GM12878 (cell line): ENCODE measurements around the gene TMEM11. TPM values are rescaled to one million over a fixed set of nuclear protein-coding genes. Genes with fewer than 3 reads are reported as not detected.

Experiments
- ATAC-seq: fragments of 200-7000 bp; cut with Tn5 transposase; 3 replicates; pipeline ENCODE4 v1.9.1; 2020; ENCODE audit warnings: mild to moderate bottlenecking, moderate library complexity
- BruUV-seq: library from RNA; stranded (reverse); fragments of 400-500 nt; replicated peaks from 2 replicates; lab custom pipeline; 2021; lab: Mats Ljungman, UMichigan
- CTCF ChIA-PET: fragments of 300-600 bp; sonication (Branson Sonifier 250); formaldehyde crosslinking; extraction: SDS; loops from one replicate; lab custom pipeline; 2021; ENCODE audit warnings: inconsistent platforms; lab: Yijun Ruan, JAX
- POLR2A ChIA-PET: fragments of 350-600 bp; formaldehyde crosslinking; extraction: SDS; loops from one replicate; lab custom pipeline; 2021; ENCODE audit warnings: inconsistent platforms; lab: Charles Lee
- RAD21 ChIA-PET: fragments of 300-600 bp; sonication (Branson Sonifier 250); formaldehyde crosslinking; loops from one replicate; lab custom pipeline; 2023; ENCODE audit warnings: antibody characterized with exemption; ENCODE audit not compliant: unreplicated experiment; lab: Charles Lee
- SMC1A ChIA-PET: fragments of 300-600 bp; sonication (Branson Sonifier 250); formaldehyde crosslinking; loops from one replicate; lab custom pipeline; 2023; ENCODE audit not compliant: unreplicated experiment, uncharacterized antibody; lab: Charles Lee
- DNase-seq: peaks from one replicate; pipeline ENCODE4 v3.0.0-alpha.2; 2011; ENCODE audit warnings: low read depth, low spot score
- FAIRE-seq: peaks from 3 replicates; lab custom pipeline; 2011; peaks lifted over from hg19 to GRCh38; lab: Jason Lieb, UNC
- H2AFZ ChIP-seq: 2 replicates; pipeline ENCODE4 v1.6.0; 2011; ENCODE audit warnings: low read depth, low read length, control low read depth; ENCODE audit not compliant: control insufficient read depth
- H3K27ac ChIP-seq: 2 replicates; pipeline ENCODE4 v1.5.1; 2011; ENCODE audit warnings: control low read depth; ENCODE audit not compliant: control insufficient read depth, insufficient read depth
- H3K27me3 ChIP-seq, 2 experiments: replicated peaks in 1 of 2; 2 replicates each; pipeline versions ENCODE4 v1.6.0 to v1.6.1; 2011; ENCODE audit warnings: low read length in 1 of 2; ENCODE audit not compliant: control insufficient read depth in 2 of 2, insufficient read depth in 2 of 2
- H3K36me3 ChIP-seq, 2 experiments: 2 replicates each; pipeline ENCODE4 v1.5.1; 2011; ENCODE audit warnings: low read length in 1 of 2; ENCODE audit not compliant: control insufficient read depth in 2 of 2, insufficient read depth in 2 of 2
- H3K4me1 ChIP-seq: 2 replicates; pipeline ENCODE4 v1.6.1; 2011; ENCODE audit warnings: mild to moderate bottlenecking, low read length, moderate library complexity, mixed read lengths; ENCODE audit not compliant: control insufficient read depth, insufficient read depth
- H3K4me2 ChIP-seq: 2 replicates; pipeline ENCODE4 v1.6.0; 2011; ENCODE audit warnings: control low read depth; ENCODE audit not compliant: control insufficient read depth, insufficient read depth
- H3K4me3 ChIP-seq: fragments of 200-600 bp; sonication (generic); 2 replicates; pipeline ENCODE4 v1.5.1; 2016
- H3K79me2 ChIP-seq: 2 replicates; pipeline ENCODE4 v1.6.0; 2011; ENCODE audit warnings: low read length; ENCODE audit not compliant: control insufficient read depth, insufficient read depth
- H3K9ac ChIP-seq: 2 replicates; pipeline ENCODE4 v1.8.0; 2011; ENCODE audit warnings: low read length, control low read depth, mixed read lengths; ENCODE audit not compliant: control insufficient read depth, insufficient read depth
- H3K9me3 ChIP-seq: replicated peaks from 3 replicates; pipeline ENCODE4 v1.5.1; 2011; ENCODE audit warnings: mild to moderate bottlenecking, low read length; ENCODE audit not compliant: control insufficient read depth, insufficient read depth
- H4K20me1 ChIP-seq: 2 replicates; pipeline ENCODE4 v1.6.0; 2011; ENCODE audit not compliant: control insufficient read depth, insufficient read depth
- CREB1 ChIP-seq: IDR thresholded peaks from 2 replicates; pipeline ENCODE4 v1.6.1; 2012; ENCODE audit warnings: low read depth, mild to moderate bottlenecking, inconsistent platforms
- GATAD2B ChIP-seq: fragments of 450-650 bp; conservative IDR thresholded peaks from 2 replicates; pipeline ENCODE4 v1.6.1; 2017; ENCODE audit warnings: low read depth, mild to moderate bottlenecking, moderate library complexity
- MYC ChIP-seq: IDR thresholded peaks from 2 replicates; pipeline ENCODE4 v1.6.1; 2011; ENCODE audit warnings: mild to moderate bottlenecking, low read length, moderate library complexity, inconsistent platforms; ENCODE audit not compliant: insufficient read depth, insufficient replicate concordance, insufficient read length, severe bottlenecking
- NR2F1 ChIP-seq: fragments of 450-650 bp; conservative IDR thresholded peaks from 2 replicates; pipeline ENCODE4 v1.6.1; 2017; ENCODE audit warnings: mild to moderate bottlenecking
- PAX8 ChIP-seq: fragments of 450-650 bp; IDR thresholded peaks from 2 replicates; pipeline ENCODE4 v1.6.1; 2017; ENCODE audit warnings: mild to moderate bottlenecking, moderate library complexity
- POLR2AphosphoS2 ChIP-seq: IDR thresholded peaks from 2 replicates; pipeline ENCODE4 v1.6.1; 2011; ENCODE audit warnings: low read depth, mild to moderate bottlenecking, low read length, improper control_type of control experiment, moderate library complexity
- SIN3A ChIP-seq: IDR thresholded peaks from 2 replicates; pipeline ENCODE4 v1.6.1; 2012; ENCODE audit warnings: low read depth, low read length, improper control_type of control experiment
- SRF ChIP-seq, 2 experiments: IDR thresholded peaks; 2 replicates each; pipeline ENCODE4 v1.6.1; 2011; ENCODE audit warnings: low read depth in 2 of 2, low read length in 2 of 2, mild to moderate bottlenecking in 1 of 2, moderate library complexity in 1 of 2
- TCF12 ChIP-seq: IDR thresholded peaks from 2 replicates; pipeline ENCODE4 v1.6.1; 2011; ENCODE audit warnings: low read depth, mild to moderate bottlenecking, low read length
- YBX1 ChIP-seq: fragments of 450-650 bp; IDR thresholded peaks from 2 replicates; pipeline ENCODE4 v1.6.1; 2016; ENCODE audit warnings: antibody characterized with exemption
- ZBTB11 ChIP-seq: fragments of 450-650 bp; formaldehyde crosslinking; IDR thresholded peaks from 2 replicates; pipeline ENCODE4 v1.5.0; 2022; ENCODE audit warnings: mild to moderate bottlenecking, missing genetic modification characterization
- ZNF217 ChIP-seq: fragments of 450-650 bp; IDR thresholded peaks from 2 replicates; pipeline ENCODE4 v1.6.1; 2017; ENCODE audit warnings: antibody characterized with exemption, mild to moderate bottlenecking
- WGBS: methylation state at CpG from one replicate; pipeline ENCODE4 v1.1.6; 2016; ENCODE audit warnings: low lambda C conversion rate; ENCODE audit not compliant: insufficient replicate concordance, insufficient coverage; ENCODE audit errors: missing lambda C conversion rate; 5-methylcytosine and 5-hydroxymethylcytosine counted together
- in situ Hi-C: fragments of 300-500 bp; cut with MboI; formaldehyde crosslinking; loops from 9 replicates; pipeline ENCODE4 v1.14.3; 2018; ENCODE audit warnings: mixed read lengths
- intact Hi-C: fragments of 100-400 bp; cut with micrococcal nuclease; formaldehyde crosslinking; loops from one replicate; pipeline ENCODE4 v1.14.2; 2022; ENCODE audit not compliant: unreplicated experiment
- polyA plus RNA-seq, 11 experiments: library from polyadenylated mRNA; depleted of rRNA in 4 of 11; unstranded in 6 of 11; stranded (reverse) in 5 of 11; fragments of >200 nt; fragmentation: Nextera tagmentation in 4 of 11; fragmentation: Illumina TruSeq in 1 of 11; extraction: Ambion mirVana in 4 of 11; extraction: Trizol in 1 of 11; gene quantifications; 1 replicate in 1 of 11; 2 replicates in 10 of 11; pipeline versions ENCODE4 v1.2.1 to v1.2.3, GENCODE V29; 2011 to 2016; ENCODE audit warnings: inconsistent platforms in 2 of 11, missing spikeins in 2 of 11, low read depth in 1 of 11
- total RNA-seq, 4 experiments: library from RNA; depleted of rRNA in 3 of 4; stranded (reverse); fragments of >200 nt in 3 of 4; fragmentation: Illumina TruSeq in 1 of 4; extraction: Trizol in 1 of 4; gene quantifications; 2 replicates each; pipeline versions ENCODE4 v1.2.1 to v1.2.3, GENCODE V29; 2013 to 2021

The TMEM11 gene
- total and polyA plus RNA-seq, 10 of the 15 experiments (the other 5 are each of a cell fraction or from before 2014, with no cell fraction given) = 14.4 to 63.4 (median 27.2) TPM

DNA sequence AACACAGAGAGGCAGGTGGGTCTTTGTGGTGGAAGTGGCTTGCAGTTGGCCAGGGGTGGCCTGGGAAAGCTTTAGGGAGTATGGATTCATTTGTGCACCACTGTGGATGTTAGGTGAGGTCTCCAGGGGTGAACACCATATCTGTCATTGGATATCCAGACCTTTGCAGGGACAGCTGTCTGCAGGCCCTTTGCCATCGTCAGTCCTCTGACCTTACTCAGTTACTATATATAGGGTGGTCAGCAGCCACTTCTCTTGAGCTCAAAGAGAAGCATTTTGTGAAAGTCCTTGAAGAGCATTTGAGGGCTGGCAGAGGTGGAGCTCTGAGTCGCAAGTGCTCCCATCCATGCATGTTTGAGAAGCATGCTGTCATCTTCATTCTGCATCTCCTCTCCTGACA lies 40.4 kb downstream of the TMEM11 start:
- Histone ChIP-seq H3K9ac (no peak overlapping the region), H3K27ac (no peak overlapping the region), H3K4me1 (peaks cover 14% of the 10 kb centered on the region), H3K4me3 (no peak overlapping the region), H3K27me3 (no peaks in the 10 kb centered on the region), H2AFZ (no peak overlapping the region), H3K79me2 (no peaks in the 10 kb centered on the region), H4K20me1 (no peaks in the 10 kb centered on the region), H3K36me3 (peaks cover 4 to 7% of the 10 kb centered on the region in 2 experiments; a peak in 3 of 4 replicates), H3K4me2 (no peak overlapping the region), H3K9me3 (no peaks in the 10 kb centered on the region)
- BruUV-seq = no TSS peak
- ChIA-PET CTCF (no interaction called here), SMC1A (no interaction called here), RAD21 (no interaction called here), POLR2A (no interaction called here)
- intact Hi-C loops = no loop called here
- DNase-seq = no peak
- in situ Hi-C loops = no loop called here
- 96% methylated on average over 2 of the region's 2 CpGs for WGBS
- TF ChIP-seq PAX8 (no peak), CREB1 (no peak), SRF (IDR thresholded peaks at IDR 0.05; ENCODE audit: low read depth in 2 of 2, low read length in 2 of 2) (no peak), YBX1 (no peak), TCF12 (no peak), ZBTB11 (CRISPR knock-in tag) (no peak), NR2F1 (no peak), GATAD2B (no peak), SIN3A (no peak), ZNF217 (no peak), POLR2AphosphoS2 (no peak), MYC (no peak)
- FAIRE-seq = no peak
- ATAC-seq = no peak
